Pancreas (tissue), 10 donors: Measurements from ENCODE around the gene DOCK8. TPM values are rescaled to one million over a fixed set of nuclear protein-coding genes. Genes with fewer than 3 reads are reported as not detected.

Experiments
- ATAC-seq, 4 donors: fragments of 200-7000 bp; cut with Tn5 transposase; one replicate each; pipeline versions ENCODE4 v1.8.0 to v1.9.1; 2020; ENCODE audit warnings: mild to moderate bottlenecking in 4 of 4, moderate library complexity in 4 of 4
- DNase-seq, 6 donors: peaks; one replicate each; pipeline ENCODE4 v3.0.0-alpha.2; 2020
- FAIRE-seq: peaks from 2 replicates; lab custom pipeline; 2012; peaks lifted over from hg19 to GRCh38; lab: Jason Lieb, UNC
- H3K27ac ChIP-seq, 4 donors: fragments of 200-600 bp; sonication (generic); 1 replicate in 3 of 4; 2 replicates in 1 of 4; pipeline versions ENCODE4 v1.5.0 to v1.8.0; 2020
- H3K27me3 ChIP-seq, 4 donors: fragments of 200-600 bp; one replicate each; pipeline ENCODE4 v1.8.0; 2021
- H3K36me3 ChIP-seq, 3 donors: fragments of 200-600 bp; sonication (generic) in 1 of 3; one replicate each; pipeline versions ENCODE4 v1.5.0 to v1.8.0; 2020 to 2021
- H3K4me1 ChIP-seq, 3 donors: fragments of 200-600 bp; one replicate each; pipeline ENCODE4 v1.8.0; 2021
- H3K4me3 ChIP-seq, 4 donors: fragments of 200-600 bp; sonication (generic) in 2 of 4; one replicate each; pipeline versions ENCODE4 v1.5.0 to v1.8.0; 2020 to 2021
- H3K9me3 ChIP-seq, 4 donors: fragments of 200-600 bp; one replicate each; pipeline ENCODE4 v1.8.0; 2021
- WGBS, 2 donors: extraction: QIAGEN DNeasy Blood & Tissue Kit; methylation state at CpG; one replicate each; pipeline ENCODE4 v1.1.7; 2013; 5-methylcytosine and 5-hydroxymethylcytosine counted together
- intact Hi-C, 3 donors: fragments of 100-400 bp; cut with DNase I; formaldehyde crosslinking; loops; one replicate each; pipeline versions ENCODE4 v1.11.1 to v1.14.2; 2022
- polyA plus RNA-seq, 2 donors: library from polyadenylated mRNA; stranded (reverse); fragments of 200-250 nt; gene quantifications; one replicate each; pipeline ENCODE4 v1.2.3, GENCODE V29; 2013
- total RNA-seq, 6 donors: library from RNA; stranded (reverse); fragmentation: NEBNext Ultra II Directional in 4 of 6; extraction: Animal tissue kit (Norgen Biotek cat#: 25700) in 4 of 6; gene quantifications; one replicate each; pipeline versions ENCODE4 v1.2.1 to v1.2.4, GENCODE V29; 2021 to 2023
- TF ChIP-seq, protein P1 (sequence below), 4 donors: fragments of 200-600 bp; sonication (generic) in 3 of 4; IDR thresholded peaks; one replicate each; pipeline versions ENCODE4 v1.5.0 to v1.8.0; 2021; ENCODE audit warnings: antibody characterized with exemption in 4 of 4
- donor health status: healthy with polysubstance abuse.
- donor health status: DM: no; HTN: no; CAD: no; lungs with moderate emphysema.
- donor health status: DM: no; HTN: no; CAD: no.
- donor health status: control.
- donor health status: control.
- donor health status: Bipolar disorder and iron deficiency.
- donor health status: DM: yes; HTN: yes; CAD: no.
- donor health status: DM: no; HTN: no; CAD: no.
- donor health status: DM: no; HTN: no; CAD: no.
- donor health status: DM: yes; HTN: yes; CAD: no.

DOCK8 gene
- total and polyA plus RNA-seq, 8 donors = 1.7 to 22.7 (median 6.0) TPM

DNA sequence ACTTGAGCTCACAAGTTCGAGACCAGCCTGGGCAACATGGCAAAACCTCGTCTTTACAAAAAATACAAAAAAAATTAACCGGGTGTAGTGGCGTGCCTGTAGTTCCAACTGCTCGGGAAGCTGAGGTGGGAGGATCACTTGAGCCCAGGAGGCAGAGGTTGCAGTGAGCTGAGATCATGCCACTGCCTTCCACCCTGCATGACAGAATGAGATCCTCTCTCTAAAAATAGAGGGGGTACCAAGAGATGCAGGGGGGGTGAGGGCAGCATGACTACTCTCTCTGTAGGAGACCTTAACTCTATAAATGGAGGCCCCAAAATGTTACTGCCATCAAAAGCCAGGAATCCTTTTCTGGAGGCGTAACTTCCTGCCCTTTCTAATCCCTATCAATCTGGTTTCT lies 243.9 kb downstream of the DOCK8 start:
- FAIRE-seq = no peak
- Histone ChIP-seq H3K4me1 (no peaks in the 10 kb centered on the region), H3K4me3 (no peak overlapping the region), H3K27me3 (no peaks in the 10 kb centered on the region), H3K9me3 (no peaks in the 10 kb centered on the region), H3K27ac (no peak overlapping the region), H3K36me3 (no peaks in the 10 kb centered on the region)
- no peak for ATAC-seq
- no peak for DNase-seq
- intact Hi-C loops = no loop called here
- WGBS, 2 donors = 91 to 92% methylated on average over 6 of the region's 6 CpGs
- TF ChIP-seq, protein P1, sequence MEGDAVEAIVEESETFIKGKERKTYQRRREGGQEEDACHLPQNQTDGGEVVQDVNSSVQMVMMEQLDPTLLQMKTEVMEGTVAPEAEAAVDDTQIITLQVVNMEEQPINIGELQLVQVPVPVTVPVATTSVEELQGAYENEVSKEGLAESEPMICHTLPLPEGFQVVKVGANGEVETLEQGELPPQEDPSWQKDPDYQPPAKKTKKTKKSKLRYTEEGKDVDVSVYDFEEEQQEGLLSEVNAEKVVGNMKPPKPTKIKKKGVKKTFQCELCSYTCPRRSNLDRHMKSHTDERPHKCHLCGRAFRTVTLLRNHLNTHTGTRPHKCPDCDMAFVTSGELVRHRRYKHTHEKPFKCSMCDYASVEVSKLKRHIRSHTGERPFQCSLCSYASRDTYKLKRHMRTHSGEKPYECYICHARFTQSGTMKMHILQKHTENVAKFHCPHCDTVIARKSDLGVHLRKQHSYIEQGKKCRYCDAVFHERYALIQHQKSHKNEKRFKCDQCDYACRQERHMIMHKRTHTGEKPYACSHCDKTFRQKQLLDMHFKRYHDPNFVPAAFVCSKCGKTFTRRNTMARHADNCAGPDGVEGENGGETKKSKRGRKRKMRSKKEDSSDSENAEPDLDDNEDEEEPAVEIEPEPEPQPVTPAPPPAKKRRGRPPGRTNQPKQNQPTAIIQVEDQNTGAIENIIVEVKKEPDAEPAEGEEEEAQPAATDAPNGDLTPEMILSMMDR (IDR thresholded peaks at IDR 0.05) = no peak

- TF ChIP-seq, protein P1 (IDR thresholded peaks at IDR 0.05) = no peak
- intact Hi-C loops = no loop called here
- DNase-seq = no peak
- Histone ChIP-seq H3K36me3 (no peaks in the 10 kb centered on the region), H3K9me3 (no peaks in the 10 kb centered on the region), H3K4me3 (no peak overlapping the region), H3K4me1 (no peaks in the 10 kb centered on the region), H3K27ac (no peak overlapping the region), H3K27me3 (no peaks in the 10 kb centered on the region)
- 64 to 65% methylated on average over 4 of the region's 4 CpGs for WGBS, 2 donors
- no peak for ATAC-seq
- FAIRE-seq = no peak
These were observed 245.1 kb downstream of the DOCK8 start for GRCh38 chr9:459491-460444.

GRCh38 chr9:462121-462520 lies 247.5 kb downstream of the DOCK8 start:
- FAIRE-seq (no peak), ATAC-seq (no peak)
- intact Hi-C loops = no loop called here

GRCh38 chr9:462606-463005 lies 247.9 kb downstream of the DOCK8 start:
- no peaks in the 10 kb centered on the region for H3K27me3 ChIP-seq
- TF ChIP-seq, protein P1 (IDR thresholded peaks at IDR 0.05) = no peak
- H3K9me3 ChIP-seq = no peaks in the 10 kb centered on the region
- H3K36me3 ChIP-seq = no peaks in the 10 kb centered on the region
- 97 to 98% methylated on average over 1 of the region's 1 CpG for WGBS, 2 donors
- H3K4me3 ChIP-seq = no peak overlapping the region
- H3K4me1 ChIP-seq = peaks cover 0 to 6% (median 0%) of the 10 kb centered on the region in 3 donors
- DNase-seq = no peak
- H3K27ac ChIP-seq = no peak overlapping the region
- no peak for FAIRE-seq
- intact Hi-C loops = no loop called here
- ATAC-seq = no peak

More at GRCh38 chr9:462121-462520, 247.5 kb downstream of the DOCK8 start:
- DNase-seq = no peak
- H3K9me3 ChIP-seq = no peaks in the 10 kb centered on the region
- no peaks in the 10 kb centered on the region for H3K27me3 ChIP-seq
- TF ChIP-seq, protein P1 (IDR thresholded peaks at IDR 0.05) = no peak
- WGBS, 2 donors = 89 to 94% methylated on average over 2 of the region's 2 CpGs
- peaks cover 0 to 5% (median 0%) of the 10 kb centered on the region in 3 donors for H3K4me1 ChIP-seq
- H3K36me3 ChIP-seq = no peaks in the 10 kb centered on the region
- H3K4me3 ChIP-seq = no peak overlapping the region
- H3K27ac ChIP-seq = no peak overlapping the region
